Activated CD4-positive, alpha-beta T cell treated with anti-CD3 and anti-CD28 coated beads for 4 hours (primary cell): ENCODE results near the gene EXOC4.

Source experiments
- DNase-seq, 2 donors: peaks; one replicate each; pipeline ENCODE4 v3.0.0-alpha.2; 2020

The EXOC4 gene

GRCh38 chr7:133911724-133912123 lies 658.8 kb downstream of the EXOC4 start:
- no peak for DNase-seq

DNA sequence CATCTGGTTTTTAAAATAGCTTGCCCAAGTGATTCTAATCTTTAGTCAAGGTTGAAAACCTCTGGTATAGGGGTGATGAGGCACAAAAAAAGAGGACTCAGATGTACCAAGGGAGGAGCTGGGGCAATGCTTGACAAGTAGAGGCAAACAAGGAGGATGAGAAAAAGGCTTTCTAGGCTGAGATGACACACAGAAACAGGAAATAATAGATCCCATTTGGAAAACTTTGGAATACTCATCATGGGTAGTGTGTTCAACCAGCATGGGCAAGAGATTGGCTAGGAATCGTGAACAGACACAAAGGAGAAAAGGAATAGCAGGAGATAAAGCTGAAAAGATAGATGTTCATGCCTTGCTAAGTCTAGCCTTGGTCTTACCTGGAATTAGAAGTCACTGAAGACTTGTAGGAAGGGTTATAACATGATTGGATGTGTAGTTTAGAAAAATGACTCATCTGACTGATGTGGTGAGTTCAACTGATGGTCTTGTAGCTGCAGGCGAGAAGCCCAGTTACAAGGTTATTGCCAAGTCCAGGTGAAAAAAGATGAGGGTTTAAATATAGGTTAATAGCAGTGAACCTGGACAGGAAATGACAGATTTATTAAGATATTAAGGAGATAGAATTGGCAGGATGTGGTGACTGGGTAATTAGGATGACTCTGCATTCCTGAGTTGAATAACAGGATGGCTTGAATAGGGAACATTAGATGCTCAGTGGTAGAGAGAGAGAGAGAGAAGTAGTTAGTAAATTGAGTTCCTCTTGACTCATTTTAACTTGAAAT lies 660.2 kb downstream of the EXOC4 start:
- no peak for DNase-seq

DNA sequence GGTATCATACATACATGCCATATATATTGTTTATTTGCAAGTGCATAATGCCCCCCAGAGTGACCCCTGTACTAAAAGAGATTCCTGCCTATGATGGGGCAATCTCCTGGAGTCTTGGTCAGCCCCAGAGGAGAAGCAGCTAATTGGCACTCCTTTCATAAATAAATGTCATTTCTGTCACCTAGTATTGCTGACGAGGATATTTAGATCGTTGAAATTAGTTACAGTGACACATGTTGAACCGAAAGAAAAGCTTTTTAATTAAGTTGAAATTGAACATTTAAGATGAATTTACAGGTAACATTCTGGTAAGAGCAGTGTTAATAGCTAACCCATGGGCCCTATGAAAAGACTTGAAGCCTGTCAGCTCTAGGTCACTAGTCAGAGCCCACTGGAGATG lies 663.7 kb downstream of the EXOC4 start:
- DNase-seq: no peak

DNA sequence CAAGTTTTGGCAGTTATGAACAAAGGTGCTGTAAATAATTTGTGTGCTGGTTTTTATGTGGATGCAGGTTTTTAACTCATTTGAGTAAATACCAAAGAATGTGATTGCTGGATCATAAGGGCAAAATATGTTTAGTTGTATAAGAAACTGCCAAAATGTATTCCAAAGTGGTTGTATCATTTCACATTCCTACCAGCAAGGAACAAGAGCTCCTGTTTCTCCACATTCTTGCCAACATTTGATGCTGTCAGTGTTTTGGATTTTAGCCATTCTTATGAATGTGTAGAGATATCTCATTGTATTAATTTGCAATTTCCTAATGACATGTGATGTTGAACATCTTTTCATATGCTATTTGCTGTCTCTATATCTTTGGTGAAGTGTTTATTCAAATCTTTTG lies 666.9 kb downstream of the EXOC4 start:
- no peak for DNase-seq

DNA sequence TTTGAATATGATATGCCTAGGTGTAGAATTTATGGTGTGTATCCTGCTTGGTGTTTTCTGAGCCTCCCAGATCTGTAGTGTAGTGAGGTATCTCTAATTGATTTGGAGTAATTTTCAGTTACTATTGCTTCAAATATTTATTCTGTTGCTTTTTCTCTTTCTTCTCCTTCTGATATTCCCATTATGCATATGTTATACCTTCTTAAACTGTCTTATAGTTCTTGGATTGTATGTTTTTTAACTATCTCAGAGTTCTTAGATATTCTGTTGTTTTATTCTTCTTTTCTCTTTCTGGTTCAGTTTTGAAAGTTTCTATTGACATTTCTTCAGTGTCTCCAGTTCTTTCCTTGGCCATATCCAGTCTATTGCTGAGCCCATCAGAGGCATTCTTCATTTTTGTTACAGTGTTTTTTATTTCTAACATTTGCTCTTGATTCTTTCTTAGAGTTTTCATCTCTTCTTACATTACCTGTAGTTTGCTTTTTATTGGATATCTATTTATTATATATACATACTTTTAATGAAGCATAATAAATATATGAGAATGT lies 668.8 kb downstream of the EXOC4 start:
- DNase-seq: no peak

GRCh38 chr7:133923974-133924373 lies 671.1 kb downstream of the EXOC4 start:
- DNase-seq: no peak

DNA sequence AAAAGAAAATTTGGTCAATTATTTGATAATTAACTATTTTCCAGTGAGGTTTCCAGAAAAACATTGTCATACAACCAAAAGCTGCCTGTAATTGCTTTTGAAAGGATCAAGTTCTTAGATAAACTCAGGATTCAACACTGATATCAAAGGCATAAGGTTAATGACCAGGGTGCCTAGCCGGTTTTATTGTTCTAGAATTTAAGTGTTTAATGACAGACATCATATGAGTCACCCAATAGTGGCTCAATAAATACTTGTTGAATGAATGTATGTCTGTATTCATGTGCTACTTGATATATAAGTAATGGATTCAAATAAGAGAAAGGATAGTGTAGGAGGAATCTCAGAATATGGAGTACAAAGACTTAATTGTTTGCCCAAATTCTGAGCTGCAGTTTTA lies 678.2 kb downstream of the EXOC4 start:
- no peak for DNase-seq

- no peak for DNase-seq
Measured at GRCh38 chr7:133932591-133932990, 679.7 kb downstream of the EXOC4 start.

- no peak for DNase-seq
Measured at GRCh38 chr7:133934262-133934976, 681.5 kb downstream of the EXOC4 start.

GRCh38 chr7:133934977-133935330 lies 682.1 kb downstream of the EXOC4 start:
- DNase-seq: no peak

- no peak for DNase-seq
Measured at GRCh38 chr7:133936074-133936473, 683.2 kb downstream of the EXOC4 start.

GRCh38 chr7:133937786-133938185 lies 684.9 kb downstream of the EXOC4 start:
- DNase-seq: no peak

GRCh38 chr7:133940368-133940767 lies 687.5 kb downstream of the EXOC4 start:
- DNase-seq: no peak

GRCh38 chr7:133941496-133941895 lies 688.6 kb downstream of the EXOC4 start:
- no peak for DNase-seq

DNA sequence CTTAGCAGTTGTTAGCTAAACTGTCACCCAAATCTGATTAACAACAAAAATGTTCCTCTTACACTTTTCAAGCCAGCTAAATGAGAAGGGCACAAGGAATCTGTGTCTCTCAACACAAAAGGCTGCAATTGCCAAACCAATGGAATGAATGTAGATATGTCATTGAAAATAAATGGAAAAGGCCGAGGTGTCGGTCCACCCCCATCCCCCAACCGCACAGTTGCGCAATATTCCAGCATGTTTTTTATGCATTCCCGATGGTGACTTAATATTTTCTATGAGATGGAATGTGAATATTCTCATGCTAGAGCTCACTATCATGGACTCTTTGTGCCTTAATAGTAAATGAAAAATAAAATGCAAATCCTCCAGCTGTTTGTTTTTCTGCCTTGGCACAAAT lies 692.6 kb downstream of the EXOC4 start:
- no peak for DNase-seq

- DNase-seq: no peak
Measured at GRCh38 chr7:133947458-133948254, 694.8 kb downstream of the EXOC4 start.

DNA sequence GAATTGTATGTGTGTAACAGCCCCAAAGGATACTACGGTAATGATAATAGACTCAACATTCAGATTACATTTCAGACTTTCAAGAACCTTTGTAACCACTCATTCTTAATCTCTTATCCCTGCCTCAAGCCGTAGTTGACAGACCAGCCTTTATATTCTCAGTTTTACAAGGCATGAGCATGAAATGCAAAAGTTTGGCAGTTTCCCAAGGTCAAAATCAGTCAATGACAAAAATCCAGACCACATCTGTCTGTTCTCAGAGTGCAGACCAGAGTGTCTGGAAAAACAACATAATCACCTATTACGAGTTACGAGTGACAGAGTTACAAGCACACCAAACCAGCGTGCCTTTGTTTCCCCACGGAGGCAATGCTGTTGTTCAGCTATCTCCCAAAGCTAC lies 695.7 kb downstream of the EXOC4 start:
- no peak for DNase-seq

DNA sequence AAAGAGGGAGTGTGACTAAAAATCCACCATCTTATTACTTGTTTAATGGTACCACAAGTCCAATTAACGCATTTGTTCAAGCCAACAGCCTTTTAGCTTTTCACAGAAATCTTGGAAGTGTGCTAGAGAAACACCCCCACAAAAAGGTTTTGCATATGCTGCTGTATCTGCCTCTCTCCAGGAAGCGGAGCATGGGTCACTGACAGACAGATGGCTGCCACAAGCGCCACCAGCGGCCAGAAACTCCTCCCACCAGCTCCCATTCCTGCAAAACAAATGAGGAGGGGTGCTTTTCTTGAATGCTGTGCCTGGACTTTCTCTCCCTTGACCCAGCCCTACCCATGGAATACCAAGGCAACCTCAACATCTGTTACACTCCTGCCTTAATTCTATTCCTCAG lies 698.0 kb downstream of the EXOC4 start:
- no peak for DNase-seq

GRCh38 chr7:133955208-133955607 lies 702.3 kb downstream of the EXOC4 start:
- no peak for DNase-seq

- no peak for DNase-seq
Measured at GRCh38 chr7:133957845-133958244, 705.0 kb downstream of the EXOC4 start.

GRCh38 chr7:133958822-133959221 lies 705.9 kb downstream of the EXOC4 start:
- no peak for DNase-seq

GRCh38 chr7:133959505-133959904 lies 706.6 kb downstream of the EXOC4 start:
- no peak for DNase-seq

DNA sequence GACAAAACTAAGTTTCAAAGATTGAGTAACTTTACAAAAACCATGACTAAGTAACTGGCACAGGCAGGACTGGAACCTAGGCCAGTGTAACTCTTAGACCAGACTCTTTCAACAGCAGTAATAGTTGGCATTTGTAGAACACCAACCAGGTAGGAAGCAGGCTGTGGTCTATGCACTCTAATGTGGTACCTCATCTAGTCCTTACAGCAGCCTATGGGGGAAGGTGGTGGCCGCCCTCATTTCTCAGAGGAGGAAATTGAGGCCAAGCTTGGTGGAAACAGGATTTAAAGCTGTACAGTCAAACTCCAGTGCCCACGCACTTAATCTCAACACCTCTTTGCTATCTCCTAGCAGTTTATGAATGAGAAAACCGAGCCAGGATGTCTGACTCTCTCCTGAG lies 708.8 kb downstream of the EXOC4 start:
- DNase-seq: no peak

DNA sequence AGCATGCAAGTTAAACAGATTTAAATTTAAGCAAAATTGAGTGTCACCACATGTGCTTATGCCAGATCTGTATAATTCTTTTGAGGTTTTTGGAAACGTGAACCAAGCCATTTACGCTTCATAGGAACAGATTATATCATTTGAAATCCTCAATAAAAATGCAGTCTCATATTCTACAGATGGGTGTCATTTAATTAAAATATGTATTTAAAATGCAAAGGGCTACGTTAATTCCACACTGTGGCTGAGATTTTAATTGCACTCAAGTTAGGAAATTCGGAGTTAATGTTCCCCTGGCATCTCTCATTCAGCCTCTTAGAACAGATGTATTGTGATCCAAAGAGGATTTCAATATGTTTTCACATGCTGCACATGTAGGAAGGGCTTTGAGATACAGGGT lies 709.8 kb downstream of the EXOC4 start:
- DNase-seq: no peak
